ENCODE measurements around the gene SORCS2. TPM values are rescaled to one million over a fixed set of nuclear protein-coding genes. Genes with fewer than 3 reads are reported as not detected.

Gene SORCS2
- polyA plus RNA-seq, 1 of the 3 experiments (the other 2 are of a cell fraction) = 1.6 TPM

DNA sequence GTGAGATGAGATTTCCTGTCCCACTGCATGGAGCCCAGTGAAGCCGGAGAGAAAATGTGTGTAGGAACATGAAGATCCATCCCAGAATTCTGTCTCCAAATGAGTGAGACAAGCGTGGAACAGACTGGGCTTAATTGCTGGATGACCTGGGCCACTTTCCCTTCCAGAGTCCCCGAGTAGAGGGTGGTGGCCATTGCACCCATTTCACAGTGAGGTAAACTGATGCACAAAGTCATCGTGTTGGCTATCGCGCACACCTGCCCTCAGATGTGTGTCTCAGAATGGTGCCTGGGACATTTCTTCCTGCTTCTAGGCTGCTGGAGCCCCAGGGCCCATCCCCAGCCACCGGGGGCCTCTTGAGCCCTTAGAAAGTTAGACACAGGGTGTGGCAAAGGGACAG lies 285.4 kb downstream of the SORCS2 start:
- 79% methylated on average over 7 of the region's 7 CpGs for WGBS (ENCODE audit: low lambda C conversion rate)
- Histone ChIP-seq H3K4me3 (ENCODE audit: low read depth in 2 of 2, low read length in 1 of 2) (no peak overlapping the region), H3K4me1 (ENCODE audit: control insufficient read depth in 1 of 2, insufficient read depth in 2 of 2, low read depth in 1 of 2, low read length in 1 of 2) (no peaks in the 10 kb centered on the region), H3K9me2 (no peaks in the 10 kb centered on the region), H2AFZ (ENCODE audit: low read depth) (no peak overlapping the region), H4K20me1 (ENCODE audit: insufficient read depth) (no peaks in the 10 kb centered on the region), H3K27ac (ENCODE audit: low read depth in 2 of 2, low read length in 1 of 2) (no peak overlapping the region), H3K9me3 (no peaks in the 10 kb centered on the region), H3K79me2 (ENCODE audit: insufficient read depth) (no peaks in the 10 kb centered on the region), H3K27me3 (ENCODE audit: insufficient read depth) (no peaks in the 10 kb centered on the region; the same call in 1 of the 2 replicates), H3F3A (replicated peaks; ENCODE audit: insufficient read depth) (no peaks in the 10 kb centered on the region), H3K9ac (no peak overlapping the region), H3K36me3 (replicated peaks in 1 of 2; ENCODE audit: control insufficient read depth in 1 of 2, insufficient read depth in 2 of 2, low read length in 1 of 2) (no peaks in the 10 kb centered on the region), H3K4me2 (no peak overlapping the region)
- no peak for DNase-seq
- no peak for TF ChIP-seq ZBTB33 (IDR thresholded peaks at IDR 0.05; ENCODE audit: borderline replicate concordance, low read depth)
- TF ChIP-seq FOXJ3 (CRISPR knock-in tag; IDR thresholded peaks at IDR 0.05) = no peak
- no peak for TF ChIP-seq NFIC (IDR thresholded peaks at IDR 0.05; ENCODE audit: borderline replicate concordance)
- no peak for TF ChIP-seq EZH2phosphoT487 (IDR thresholded peaks at IDR 0.05; ENCODE audit: borderline replicate concordance, low read depth)
- no peak for TF ChIP-seq EP300 (IDR thresholded peaks at IDR 0.05; ENCODE audit: borderline replicate concordance in 1 of 2, low read depth in 1 of 2, low read length in 1 of 2)
- no peak for TF ChIP-seq RAD21 (IDR thresholded peaks at IDR 0.05; ENCODE audit: low read length)
- TF ChIP-seq TCF12 (IDR thresholded peaks at IDR 0.05) = no peak
- TF ChIP-seq TAF1 (IDR thresholded peaks at IDR 0.05; ENCODE audit: borderline replicate concordance, low read depth, low read length) = no peak
- no peak for TF ChIP-seq TEAD4 (IDR thresholded peaks at IDR 0.05; ENCODE audit: borderline replicate concordance, insufficient read depth)
- no peak for TF ChIP-seq GABPA (IDR thresholded peaks at IDR 0.05; ENCODE audit: low read depth)
- TF ChIP-seq, protein P1, sequence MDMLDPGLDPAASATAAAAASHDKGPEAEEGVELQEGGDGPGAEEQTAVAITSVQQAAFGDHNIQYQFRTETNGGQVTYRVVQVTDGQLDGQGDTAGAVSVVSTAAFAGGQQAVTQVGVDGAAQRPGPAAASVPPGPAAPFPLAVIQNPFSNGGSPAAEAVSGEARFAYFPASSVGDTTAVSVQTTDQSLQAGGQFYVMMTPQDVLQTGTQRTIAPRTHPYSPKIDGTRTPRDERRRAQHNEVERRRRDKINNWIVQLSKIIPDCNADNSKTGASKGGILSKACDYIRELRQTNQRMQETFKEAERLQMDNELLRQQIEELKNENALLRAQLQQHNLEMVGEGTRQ (IDR thresholded peaks at IDR 0.05; ENCODE audit: borderline replicate concordance, low read depth, low read length) = no peak
- no peak for TF ChIP-seq ELF1 (IDR thresholded peaks at IDR 0.05)
- TF ChIP-seq FOSL2 (IDR thresholded peaks at IDR 0.05; ENCODE audit: borderline replicate concordance, low read depth) = no peak
- TF ChIP-seq CTCF (IDR thresholded peaks at IDR 0.05) = no peak
- TF ChIP-seq, protein P2, sequence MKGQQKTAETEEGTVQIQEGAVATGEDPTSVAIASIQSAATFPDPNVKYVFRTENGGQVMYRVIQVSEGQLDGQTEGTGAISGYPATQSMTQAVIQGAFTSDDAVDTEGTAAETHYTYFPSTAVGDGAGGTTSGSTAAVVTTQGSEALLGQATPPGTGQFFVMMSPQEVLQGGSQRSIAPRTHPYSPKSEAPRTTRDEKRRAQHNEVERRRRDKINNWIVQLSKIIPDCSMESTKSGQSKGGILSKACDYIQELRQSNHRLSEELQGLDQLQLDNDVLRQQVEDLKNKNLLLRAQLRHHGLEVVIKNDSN (IDR thresholded peaks at IDR 0.05; ENCODE audit: borderline replicate concordance, low read depth) = no peak
- POLR2A ChIA-PET = no interaction called here
- CTCF ChIA-PET = no interaction called here

Measured in SK-N-SH (cell line).